HCT116 (cell line): Measurements from ENCODE around the gene SLC5A1. TPM values are rescaled to one million over a fixed set of nuclear protein-coding genes. Genes with fewer than 3 reads are reported as not detected.

Source experiments
- ATAC-seq: fragments of 200-7000 bp; cut with Tn5 transposase; 2 replicates; pipeline ENCODE4 v1.9.1; 2020; ENCODE audit warnings: mild to moderate bottlenecking, moderate library complexity
- BruUV-seq: library from RNA; stranded (reverse); fragments of 400-500 nt; replicated peaks from 2 replicates; lab custom pipeline; 2021; lab: Mats Ljungman, UMichigan
- CTCF ChIA-PET: fragments of 300-600 bp; sonication (Branson Sonifier 250); formaldehyde crosslinking; loops from one replicate; lab custom pipeline; 2021; ENCODE audit warnings: antibody characterized with exemption; lab: Charles Lee
- POLR2A ChIA-PET: fragments of 300-600, 350-600 bp; sonication (Branson Sonifier 250); formaldehyde crosslinking; loops from one replicate; lab custom pipeline; 2021; ENCODE audit warnings: antibody characterized with exemption; lab: Charles Lee
- RAD21 ChIA-PET, 2 experiments: fragments of 300-600 bp; sonication (Branson Sonifier 250); formaldehyde crosslinking; loops; one replicate each; lab custom pipeline; 2023; ENCODE audit warnings: low total read pairs in 2 of 2; ENCODE audit not compliant: uncharacterized antibody in 2 of 2, unreplicated experiment in 2 of 2, low non-redundant PET in 1 of 2; lab: Charles Lee
- DNase-seq: peaks from one replicate; pipeline ENCODE4 v3.0.0-alpha.2; 2010; ENCODE audit warnings: low read depth, low spot score
- H2AFZ ChIP-seq: fragments of 200-600 bp; shearing (Covaris generic), sonication (generic); 2 replicates; pipeline ENCODE4 v1.6.1; 2017; ENCODE audit warnings: low read depth, mixed run types, mixed read lengths, antibody characterized with exemption, low read length; ENCODE audit not compliant: poor library complexity, severe bottlenecking
- H3K27ac ChIP-seq: 2 replicates; pipeline ENCODE4 v1.5.1; 2012; ENCODE audit warnings: low read depth, low read length
- H3K27me3 ChIP-seq: fragments of 200-600 bp; sonication (generic); 2 replicates; pipeline ENCODE4 v1.6.1; 2016; ENCODE audit warnings: mixed run types, low read length, mixed read lengths; ENCODE audit not compliant: insufficient read depth
- H3K36me3 ChIP-seq, 2 experiments: fragments of 200-500 bp in 1 of 2; fragments of 200-600 bp in 1 of 2; sonication (Bioruptor generic) in 1 of 2; sonication (generic) in 1 of 2; 2 replicates each; pipeline versions ENCODE4 v1.5.1 to v1.6.1; 2014 to 2016; ENCODE audit warnings: low read length in 2 of 2, inconsistent platforms in 1 of 2, mixed read lengths in 1 of 2, mixed run types in 1 of 2; ENCODE audit not compliant: insufficient read depth in 2 of 2, control insufficient read depth in 1 of 2
- H3K4me1 ChIP-seq, 2 experiments: fragments of 200-600 bp in 1 of 2; sonication (generic) in 1 of 2; 2 replicates each; pipeline versions ENCODE4 v1.5.1 to v1.6.1; 2012 to 2017; ENCODE audit warnings: low read length in 2 of 2, inconsistent platforms in 1 of 2, mild to moderate bottlenecking in 1 of 2, mixed read lengths in 1 of 2, mixed run types in 1 of 2, moderate library complexity in 1 of 2; ENCODE audit not compliant: insufficient read depth in 2 of 2, control insufficient read depth in 1 of 2
- H3K4me2 ChIP-seq: fragments of 200-600 bp; sonication (generic); 2 replicates; pipeline ENCODE4 v1.6.1; 2017; ENCODE audit warnings: mixed run types, low read length, mixed read lengths
- H3K4me3 ChIP-seq, 2 experiments: fragments of 200-600 bp in 1 of 2; sonication (generic) in 1 of 2; replicated peaks in 1 of 2; 2 replicates each; pipeline ENCODE4 v1.5.1; 2011 to 2016; ENCODE audit warnings: low read length in 2 of 2, control low read depth in 1 of 2, low read depth in 1 of 2, mild to moderate bottlenecking in 1 of 2, mixed read lengths in 1 of 2, mixed run types in 1 of 2
- H3K79me2 ChIP-seq: fragments of 200-600 bp; sonication (generic); 2 replicates; pipeline ENCODE4 v1.6.1; 2017; ENCODE audit warnings: mild to moderate bottlenecking, mixed run types, low read length, moderate library complexity, mixed read lengths; ENCODE audit not compliant: insufficient read depth
- H3K9ac ChIP-seq: fragments of 200-600 bp; sonication (generic); 2 replicates; pipeline ENCODE4 v1.6.1; 2016; ENCODE audit warnings: low read length, mixed read lengths
- H3K9me2 ChIP-seq: fragments of 200-600 bp; sonication (generic), shearing (Covaris generic); 2 replicates; pipeline ENCODE4 v1.6.1; 2017; ENCODE audit warnings: mixed run types, mild to moderate bottlenecking, moderate library complexity; ENCODE audit not compliant: insufficient read depth
- H3K9me3 ChIP-seq, 2 experiments: fragments of 200-500 bp in 1 of 2; fragments of 200-600 bp in 1 of 2; sonication (Bioruptor generic) in 1 of 2; sonication (generic) in 1 of 2; 2 replicates each; pipeline ENCODE4 v1.6.1; 2014 to 2017; ENCODE audit warnings: low read length in 2 of 2, mixed read lengths in 2 of 2, inconsistent platforms in 1 of 2, low read depth in 1 of 2, mild to moderate bottlenecking in 1 of 2, mixed run types in 1 of 2, moderate library complexity in 1 of 2; ENCODE audit not compliant: control insufficient read depth in 1 of 2, insufficient read depth in 1 of 2
- H4K20me1 ChIP-seq: fragments of 200-600 bp; sonication (generic), shearing (Covaris generic); 2 replicates; pipeline ENCODE4 v1.6.1; 2017; ENCODE audit warnings: mixed run types, mild to moderate bottlenecking, moderate library complexity; ENCODE audit not compliant: insufficient read depth
- EGR1 ChIP-seq: IDR thresholded peaks from 2 replicates; pipeline ENCODE4 v1.6.1; 2012; ENCODE audit warnings: low read depth
- EZH2 ChIP-seq: fragments of 200-600 bp; sonication (generic); IDR thresholded peaks from 2 replicates; pipeline ENCODE4 v1.6.1; 2017; ENCODE audit warnings: antibody characterized with exemption, mixed run types
- SIN3A ChIP-seq: IDR thresholded peaks from 2 replicates; pipeline ENCODE4 v1.6.1; 2012; ENCODE audit warnings: low read depth
- SP1 ChIP-seq: IDR thresholded peaks from 2 replicates; pipeline ENCODE4 v1.6.1; 2012; ENCODE audit warnings: low read depth
- TCF7L2 ChIP-seq: IDR thresholded peaks from 2 replicates; pipeline ENCODE4 v1.7.0; 2011; ENCODE audit warnings: borderline replicate concordance, inconsistent platforms; ENCODE audit not compliant: insufficient read depth, insufficient read length; ENCODE audit errors: extremely low read depth
- ZNF274 ChIP-seq: fragments of 200-500 bp; sonication (Bioruptor generic); IDR thresholded peaks from 2 replicates; pipeline ENCODE4 v1.6.1; 2014; ENCODE audit warnings: mild to moderate bottlenecking, low read depth, low read length, inconsistent platforms
- intact Hi-C: fragments of 100-400 bp; cut with micrococcal nuclease; formaldehyde crosslinking; loops from 2 replicates; pipeline ENCODE4 v1.10.0; 2022
- total RNA-seq: library from RNA; stranded (reverse); gene quantifications from one replicate; pipeline ENCODE4 v1.2.1, GENCODE V29; 2021; ENCODE audit not compliant: unreplicated experiment
- TF ChIP-seq, protein P1 (sequence below): IDR thresholded peaks from 2 replicates; pipeline ENCODE4 v1.6.1; 2012

SLC5A1 gene
- total RNA-seq, 1 experiment from 2014 or later, result 0.32 TPM

DNA sequence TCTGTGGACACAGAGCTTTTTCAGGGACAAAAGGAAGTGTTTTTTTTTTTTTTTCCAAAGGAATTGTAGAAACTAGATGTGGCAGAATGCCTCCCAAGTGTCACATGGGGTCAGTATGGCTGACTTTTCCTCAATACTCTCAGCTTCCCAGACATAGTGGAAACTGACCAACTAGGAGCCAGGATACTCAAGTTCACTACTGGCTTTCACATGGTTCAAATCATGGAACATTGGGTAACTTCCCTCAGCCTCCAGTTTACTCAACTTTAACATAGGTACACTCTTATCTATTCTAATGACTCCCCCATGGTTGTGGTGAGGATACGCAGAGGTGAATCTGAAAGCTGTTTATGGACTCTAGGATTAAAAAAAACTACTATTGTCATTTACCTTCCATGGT lies 1.4 kb downstream of the SLC5A1 start:
- no peaks in the 10 kb centered on the region for H3K79me2 ChIP-seq
- no peak overlapping the region for H3K9ac ChIP-seq
- H3K27me3 ChIP-seq, result no peaks in the 10 kb centered on the region; the same call in 1 of the 2 replicates
- ChIA-PET CTCF (no interaction called here), POLR2A (no interaction called here), RAD21 (no interaction called here)
- DNase-seq, result no peak
- no TSS peak for BruUV-seq
- no peaks in the 10 kb centered on the region for H4K20me1 ChIP-seq
- H2AFZ ChIP-seq, result no peak overlapping the region
- H3K9me2 ChIP-seq, result no peaks in the 10 kb centered on the region
- no peak overlapping the region for H3K4me2 ChIP-seq
- H3K4me3 ChIP-seq, result no peak overlapping the region
- intact Hi-C loops, result no loop called here
- ATAC-seq, result no peak
- no peaks in the 10 kb centered on the region for H3K36me3 ChIP-seq
- H3K27ac ChIP-seq, result no peak overlapping the region
- peaks cover 0 to 5% of the 10 kb centered on the region in 2 experiments; a peak in 2 of 4 replicates for H3K4me1 ChIP-seq
- TF ChIP-seq, protein P1, sequence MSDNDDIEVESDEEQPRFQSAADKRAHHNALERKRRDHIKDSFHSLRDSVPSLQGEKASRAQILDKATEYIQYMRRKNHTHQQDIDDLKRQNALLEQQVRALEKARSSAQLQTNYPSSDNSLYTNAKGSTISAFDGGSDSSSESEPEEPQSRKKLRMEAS, result no peak
- no peak for TF ChIP-seq TCF7L2
- no peak for TF ChIP-seq SIN3A
- TF ChIP-seq ZNF274, result no peak
- TF ChIP-seq SP1, result no peak
- TF ChIP-seq EGR1, result no peak
- H3K9me3 ChIP-seq, result no peaks in the 10 kb centered on the region

DNA sequence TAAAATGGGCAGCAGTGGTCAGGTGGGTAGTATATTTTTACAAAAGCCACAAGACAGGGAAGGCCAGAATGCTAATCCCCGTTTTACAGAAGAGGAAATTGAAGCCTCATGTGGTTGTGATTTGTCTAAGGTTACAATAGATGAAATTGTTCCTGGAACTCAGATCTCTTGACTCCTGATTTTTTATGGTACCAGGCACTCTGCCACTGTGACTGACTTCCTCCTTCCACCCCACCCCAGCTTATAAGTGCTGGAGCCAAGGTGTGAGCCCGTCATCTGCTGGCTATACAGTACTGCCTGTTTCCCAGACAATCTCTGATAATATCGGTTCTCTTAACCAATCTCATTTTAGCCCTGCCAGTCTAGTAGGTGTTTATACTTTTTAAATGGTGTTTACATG lies 1.9 kb downstream of the SLC5A1 start:
- Histone ChIP-seq H2AFZ (no peak overlapping the region), H3K4me1 (peaks cover under 1 to 9% of the 10 kb centered on the region in 2 experiments; a peak in 3 of 4 replicates), H3K9ac (no peak overlapping the region)
- no TSS peak for BruUV-seq
- no peak for TF ChIP-seq EZH2
- TF ChIP-seq, all 23 proteins: peak for 0
- ChIA-PET POLR2A (no interaction called here), RAD21 (no interaction called here), CTCF (no interaction called here)
- no peak overlapping the region for H3K27ac ChIP-seq
- H3K4me3 ChIP-seq, result no peak overlapping the region
- DNase-seq, result no peak
- intact Hi-C loops, result no loop called here
- no peaks in the 10 kb centered on the region; the same call in 1 of the 2 replicates for H3K27me3 ChIP-seq
- H3K36me3 ChIP-seq, result no peaks in the 10 kb centered on the region
- no peaks in the 10 kb centered on the region for H3K9me2 ChIP-seq
- H3K79me2 ChIP-seq, result no peaks in the 10 kb centered on the region
- H4K20me1 ChIP-seq, result no peaks in the 10 kb centered on the region
- H3K4me2 ChIP-seq, result no peak overlapping the region
- H3K9me3 ChIP-seq, result no peaks in the 10 kb centered on the region
- no peak for ATAC-seq
